Keratinocyte (primary cell): Measurements from ENCODE around the gene DGKH.

ENCODE experiments used
- CTCF ChIP-seq, 3 experiments: IDR thresholded peaks in 1 of 3; conservative IDR thresholded peaks in 1 of 3; optimal IDR thresholded peaks in 1 of 3; 2 replicates in 2 of 3; 3 replicates in 1 of 3; pipeline versions ENCODE3 to v1.5.1; 2011; ENCODE audit warnings: low read length in 3 of 3, mild to moderate bottlenecking in 3 of 3, moderate library complexity in 2 of 3, control low read depth in 1 of 3, inconsistent platforms in 1 of 3; ENCODE audit not compliant: insufficient read depth in 2 of 3; ENCODE audit errors: extremely low read depth in 1 of 3
- EZH2 ChIP-seq: IDR thresholded peaks from one replicate; pipeline ENCODE4 v1.6.1; 2012; ENCODE audit warnings: inconsistent platforms, mild to moderate bottlenecking, low read length, moderate library complexity

GRCh38 chr13:42028113-42028799 is 20.2 kb upstream of the DGKH start:
- no peak for TF ChIP-seq CTCF (optimal IDR thresholded peaks at IDR 0.05 in 1 of 3, IDR thresholded peaks at IDR 0.05 in 1 of 3, conservative IDR thresholded peaks at IDR 0.05 in 1 of 3; ENCODE audit: extremely low read depth in 1 of 3, insufficient read depth in 2 of 3, low read length in 3 of 3)
- no peak for TF ChIP-seq EZH2
